Activated CD8-positive, alpha-beta memory T cell treated with anti-CD3 and anti-CD28 coated beads for 36 hours (primary cell): Measurements from ENCODE around the gene TOMM34. TPM values are rescaled to one million over a fixed set of nuclear protein-coding genes. Genes with fewer than 3 reads are reported as not detected.

Experiments used
- CTCF ChIA-PET: fragments of 350-600 bp; sonication (Branson Sonifier 250); formaldehyde crosslinking; loops from one replicate; lab custom pipeline; 2021; ENCODE audit warnings: antibody characterized with exemption; lab: Charles Lee
- POLR2A ChIA-PET: fragments of 350-600 bp; sonication (Branson Sonifier 250); formaldehyde crosslinking; loops from one replicate; lab custom pipeline; 2021; ENCODE audit warnings: antibody characterized with exemption; lab: Charles Lee
- total RNA-seq, 2 experiments: library from RNA; stranded (reverse); gene quantifications; one replicate each; pipeline ENCODE4 v1.2.3, GENCODE V29; 2021

TOMM34 gene
- total RNA-seq, 2 experiments from 2014 or later = 86.8 to 87.6 TPM

- CTCF ChIA-PET = interaction anchor here (2.5 kb wide), 1 partner anchor 12 kb away, joined by 8 read pairs; no protein-coding TSS in a partner anchor
- POLR2A ChIA-PET = interaction anchor here (0.6 to 2.5 kb wide), 3 partner anchors 12 to 355 kb away, joined by 6 to 8 read pairs (median 7); partner anchors contain the start of gene YWHAB
These were observed 6.1 kb upstream of the TOMM34 start, which contains the start of gene STK4 for GRCh38 chr20:44966030-44966961. Gene STK4, plus strand, starts transcription at chr20:44966512. Its CDS starts 57 bp downstream, at chr20:44966569.

- POLR2A ChIA-PET = interaction anchor here (0.6 to 2.5 kb wide), 2 partner anchors 13 to 355 kb away, joined by 6 to 8 read pairs; no protein-coding TSS in a partner anchor
These were observed 5.4 kb upstream of the TOMM34 start for GRCh38 chr20:44965651-44966029.

GRCh38 chr20:44963325-44964215, 3.4 kb upstream of the TOMM34 start:
- CTCF ChIA-PET = interaction anchor here (0.6 to 1.3 kb wide), 2 partner anchors 55 to 132 kb away, joined by 4 read pairs; no protein-coding TSS in a partner anchor
- POLR2A ChIA-PET = no interaction called here

More at GRCh38 chr20:44965651-44966029, 5.4 kb upstream of the TOMM34 start:
- CTCF ChIA-PET = no interaction called here

- ChIA-PET POLR2A (no interaction called here), CTCF (interaction anchor here (2.8 kb wide), 1 partner anchor 8 kb away, joined by 8 read pairs; no protein-coding TSS in a partner anchor)
These were observed 2.3 kb upstream of the TOMM34 start for GRCh38 chr20:44962483-44962882.

GRCh38 chr20:44961870-44962267, 1.7 kb upstream of the TOMM34 start:
- POLR2A ChIA-PET = interaction anchor here (2.7 kb wide), 1 partner anchor 17 kb away, joined by 13 read pairs; no protein-coding TSS in a partner anchor

GRCh38 chr20:44961011-44961869, 1.0 kb upstream of the TOMM34 start:
- POLR2A ChIA-PET = interaction anchor here (1.2 to 2.7 kb wide), 3 partner anchors 9 to 76 kb away, joined by 3 to 13 read pairs (median 8); partner anchors contain the start of gene YWHAB
- CTCF ChIA-PET = interaction anchor here (0.5 to 2.8 kb wide), 2 partner anchors 9 to 32 kb away, joined by 3 to 8 read pairs; no protein-coding TSS in a partner anchor

More at GRCh38 chr20:44961870-44962267, 1.7 kb upstream of the TOMM34 start:
- CTCF ChIA-PET = interaction anchor here (2.8 kb wide), 1 partner anchor 9 kb away, joined by 8 read pairs; no protein-coding TSS in a partner anchor

GRCh38 chr20:44959638-44960102, 527 bp downstream of the TOMM34 start:
- POLR2A ChIA-PET = interaction anchor here (0.6 to 2.7 kb wide), 9 partner anchors 10 to 75 kb away, joined by 3 to 13 read pairs (median 3); partner anchors contain the start of genes PABPC1L and YWHAB
- CTCF ChIA-PET = interaction anchor here (1.0 to 2.8 kb wide), 4 partner anchors 11 to 212 kb away, joined by 3 to 8 read pairs (median 3); partner anchors contain the start of gene YWHAB

GRCh38 chr20:44959082-44959637, 1.0 kb downstream of the TOMM34 start:
- ChIA-PET CTCF (interaction anchor here (1.1 to 1.5 kb wide), 2 partner anchors 63 to 74 kb away, joined by 3 read pairs; partner anchors contain the start of gene YWHAB), POLR2A (interaction anchor here (0.6 to 2.7 kb wide), 7 partner anchors 11 to 75 kb away, joined by 3 to 13 read pairs (median 6); partner anchors contain the start of gene PABPC1L)

- POLR2A ChIA-PET = interaction anchor here (1.1 kb wide), 1 partner anchor 13 kb away, joined by 7 read pairs; no protein-coding TSS in a partner anchor
- CTCF ChIA-PET = no interaction called here
These were observed 1.9 kb downstream of the TOMM34 start for GRCh38 chr20:44958276-44958675.

- ChIA-PET POLR2A (no interaction called here), CTCF (interaction anchor here (1.1 kb wide), 1 partner anchor 22 kb away, joined by 3 read pairs; no protein-coding TSS in a partner anchor)
These were observed 3.8 kb downstream of the TOMM34 start for GRCh38 chr20:44956410-44956809.

GRCh38 chr20:44955270-44955669, 4.9 kb downstream of the TOMM34 start:
- ChIA-PET CTCF (interaction anchor here (1.2 kb wide), 1 partner anchor 140 kb away, joined by 3 read pairs; no protein-coding TSS in a partner anchor), POLR2A (no interaction called here)

- ChIA-PET CTCF (interaction anchor here (1.2 kb wide), 1 partner anchor 141 kb away, joined by 3 read pairs; no protein-coding TSS in a partner anchor), POLR2A (no interaction called here)
These were observed 6.0 kb downstream of the TOMM34 start for GRCh38 chr20:44954211-44954610.

- CTCF ChIA-PET = no interaction called here
- POLR2A ChIA-PET = no interaction called here
These were observed 7.5 kb downstream of the TOMM34 start for GRCh38 chr20:44952731-44953130.

GRCh38 chr20:44950368-44950767, 9.8 kb downstream of the TOMM34 start:
- ChIA-PET POLR2A (no interaction called here), CTCF (interaction anchor here (1.1 kb wide), 1 partner anchor 27 kb away, joined by 4 read pairs; no protein-coding TSS in a partner anchor)

GRCh38 chr20:44948513-44948912, 11.7 kb downstream of the TOMM34 start:
- ChIA-PET CTCF (no interaction called here), POLR2A (no interaction called here)

- CTCF ChIA-PET = interaction anchor here (1.3 kb wide), 1 partner anchor 23 kb away, joined by 4 read pairs; no protein-coding TSS in a partner anchor
These were observed 12.1 kb downstream of the TOMM34 start for GRCh38 chr20:44948107-44948506.

More at GRCh38 chr20:44948107-44948506, 12.1 kb downstream of the TOMM34 start:
- POLR2A ChIA-PET = no interaction called here
